ENCODE data around the gene SETD1B. TPM values are rescaled to one million over a fixed set of nuclear protein-coding genes. Genes with fewer than 3 reads are reported as not detected.
A peak's percentile ranks its signal among the peaks of the same experiment; 100 is the strongest.

The SETD1B gene
- total RNA-seq, 1 experiment from 2014 or later, result 23.8 TPM

GRCh38 chr12:121801595-121802484 lies 2.0 kb upstream of the SETD1B start:
- no peaks in the 10 kb centered on the region for H3K27me3 ChIP-seq (replicated peaks; ENCODE audit: insufficient read depth, low read depth, low read length, poor library complexity)
- peak overlapping the region; percentile 81 for H3K4me3 ChIP-seq (ENCODE audit: low read depth, low read length, poor library complexity, severe bottlenecking)
- H3K9me3 ChIP-seq (ENCODE audit: low read depth, low read length, poor library complexity, severe bottlenecking), result no peaks in the 10 kb centered on the region
- DNase-seq (ENCODE audit: low spot score), result peak; percentile 67
- TSS peak; percentile 71 for BruUV-seq (replicated peaks)
- peaks cover 35% of the 10 kb centered on the region for H3K4me1 ChIP-seq (ENCODE audit: insufficient read depth, low read length, poor library complexity, severe bottlenecking)
- H3K36me3 ChIP-seq (ENCODE audit: insufficient read depth, low read length, poor library complexity, severe bottlenecking), result peaks cover 24% of the 10 kb centered on the region
- ChIA-PET POLR2A (ENCODE audit: low non-redundant PET) (interaction anchor here (1.7 kb wide), 1 partner anchor 7 kb away, joined by 12 read pairs; the partner anchor contains the start of gene RHOF), CTCF (interaction anchor here (1.5 kb wide), 1 partner anchor 87 kb away, joined by 3 read pairs; the partner anchor contains the start of gene PSMD9)
- peak overlapping the region; percentile 100 for H3K27ac ChIP-seq (ENCODE audit: low read depth, low read length, poor library complexity, severe bottlenecking)
- TF ChIP-seq CTCF (conservative IDR thresholded peaks at IDR 0.05; ENCODE audit: low read depth, low read length), result no peak
- no peak for TF ChIP-seq EZH2 (IDR thresholded peaks at IDR 0.05; ENCODE audit: borderline replicate concordance, low read depth, low read length, poor library complexity, severe bottlenecking)
- intact Hi-C loops (cut with micrococcal nuclease; ENCODE audit: unreplicated experiment), result no loop called here

- peaks cover 18% of the 10 kb centered on the region for H3K36me3 ChIP-seq (ENCODE audit: insufficient read depth, low read length, poor library complexity, severe bottlenecking)
- ChIA-PET POLR2A (ENCODE audit: low non-redundant PET) (interaction anchor here (0.7 to 1.7 kb wide), 5 partner anchors 8 to 116 kb away, joined by 3 to 12 read pairs (median 3); partner anchors contain the start of gene RHOF), CTCF (interaction anchor here (1.5 kb wide), 1 partner anchor 86 kb away, joined by 3 read pairs; the partner anchor contains the start of gene PSMD9)
- H3K9me3 ChIP-seq (ENCODE audit: low read depth, low read length, poor library complexity, severe bottlenecking), result no peaks in the 10 kb centered on the region
- TF ChIP-seq EZH2 (IDR thresholded peaks at IDR 0.05; ENCODE audit: borderline replicate concordance, low read depth, low read length, poor library complexity, severe bottlenecking) (no peak), CTCF (conservative IDR thresholded peaks at IDR 0.05; ENCODE audit: low read depth, low read length) (no peak)
- H3K27ac ChIP-seq (ENCODE audit: low read depth, low read length, poor library complexity, severe bottlenecking), result peak overlapping the region; percentile 100
- intact Hi-C loops (cut with micrococcal nuclease; ENCODE audit: unreplicated experiment), result no loop called here
- no peak for DNase-seq (ENCODE audit: low spot score)
- TSS peak; percentile 90 for BruUV-seq (replicated peaks)
- H3K4me1 ChIP-seq (ENCODE audit: insufficient read depth, low read length, poor library complexity, severe bottlenecking), result peaks cover 35% of the 10 kb centered on the region
- no peaks in the 10 kb centered on the region for H3K27me3 ChIP-seq (replicated peaks; ENCODE audit: insufficient read depth, low read depth, low read length, poor library complexity)
- H3K4me3 ChIP-seq (ENCODE audit: low read depth, low read length, poor library complexity, severe bottlenecking), result peak overlapping the region; percentile 81
These were observed 1.3 kb upstream of the SETD1B start for GRCh38 chr12:121802485-121802842.

- ChIA-PET POLR2A (ENCODE audit: low non-redundant PET) (interaction anchor here (0.7 to 1.7 kb wide), 6 partner anchors 8 to 117 kb away, joined by 3 to 12 read pairs (median 3); partner anchors contain the start of gene RHOF), CTCF (interaction anchor here (1.5 kb wide), 1 partner anchor 85 kb away, joined by 3 read pairs; the partner anchor contains the start of gene PSMD9)
- peak overlapping the region; percentile 81 for H3K4me3 ChIP-seq (ENCODE audit: low read depth, low read length, poor library complexity, severe bottlenecking)
- H3K4me1 ChIP-seq (ENCODE audit: insufficient read depth, low read length, poor library complexity, severe bottlenecking), result peaks cover 29% of the 10 kb centered on the region
- peak overlapping the region; percentile 100 for H3K27ac ChIP-seq (ENCODE audit: low read depth, low read length, poor library complexity, severe bottlenecking)
- no peaks in the 10 kb centered on the region for H3K9me3 ChIP-seq (ENCODE audit: low read depth, low read length, poor library complexity, severe bottlenecking)
- no peak for TF ChIP-seq EZH2 (IDR thresholded peaks at IDR 0.05; ENCODE audit: borderline replicate concordance, low read depth, low read length, poor library complexity, severe bottlenecking)
- TF ChIP-seq CTCF (conservative IDR thresholded peaks at IDR 0.05; ENCODE audit: low read depth, low read length), result 0 out of 2 replicates have a peak, but pooled peaks have one; percentile 18
- intact Hi-C loops (cut with micrococcal nuclease; ENCODE audit: unreplicated experiment), result no loop called here
- peak; percentile 98 for DNase-seq (ENCODE audit: low spot score)
- no TSS peak for BruUV-seq (replicated peaks)
- peaks cover 12% of the 10 kb centered on the region for H3K36me3 ChIP-seq (ENCODE audit: insufficient read depth, low read length, poor library complexity, severe bottlenecking)
- H3K27me3 ChIP-seq (replicated peaks; ENCODE audit: insufficient read depth, low read depth, low read length, poor library complexity), result no peaks in the 10 kb centered on the region
These were observed 738 bp upstream of the SETD1B start for GRCh38 chr12:121802843-121803698.

Data from A673 (cell line).